Neuronal stem cell (in vitro differentiated cells): ENCODE data around the gene MIB2.

Experiments
- DNase-seq: peaks from one replicate; pipeline ENCODE4 v3.0.0-alpha.2; 2013; ENCODE audit warnings: low spot score
- H2AFZ ChIP-seq: one replicate; pipeline ENCODE4 v1.6.1; 2013; ENCODE audit warnings: mild to moderate bottlenecking, low read length, inconsistent platforms
- H2AK5ac ChIP-seq: 2 replicates; pipeline ENCODE4 v1.6.1; 2013; ENCODE audit warnings: low read depth, mild to moderate bottlenecking, inconsistent platforms, low read length, moderate library complexity, mixed read lengths
- H2BK120ac ChIP-seq: 2 replicates; pipeline ENCODE4 v1.6.1; 2013; ENCODE audit warnings: low read depth, mild to moderate bottlenecking, inconsistent platforms, low read length, moderate library complexity, mixed read lengths
- H2BK12ac ChIP-seq: one replicate; pipeline ENCODE4 v1.6.1; 2013; ENCODE audit warnings: low read length, inconsistent platforms
- H2BK15ac ChIP-seq: 2 replicates; pipeline ENCODE4 v1.6.1; 2013; ENCODE audit warnings: mild to moderate bottlenecking, low read length, inconsistent platforms, mixed read lengths
- H2BK5ac ChIP-seq: one replicate; pipeline ENCODE4 v1.6.1; 2013; ENCODE audit warnings: inconsistent platforms, mild to moderate bottlenecking, low read length, moderate library complexity
- H3K14ac ChIP-seq: one replicate; pipeline ENCODE4 v1.6.1; 2013; ENCODE audit warnings: low read length, inconsistent platforms
- H3K18ac ChIP-seq: 2 replicates; pipeline ENCODE4 v1.6.1; 2013; ENCODE audit warnings: low read length, inconsistent platforms
- H3K23ac ChIP-seq: 2 replicates; pipeline ENCODE4 v1.6.1; 2013; ENCODE audit warnings: low read depth, mild to moderate bottlenecking, mixed read lengths, low read length, inconsistent platforms; ENCODE audit not compliant: poor library complexity
- H3K27ac ChIP-seq: replicated peaks from 3 replicates; pipeline ENCODE4 v1.5.1; 2013; ENCODE audit warnings: low read length, inconsistent platforms
- H3K27me3 ChIP-seq, 3 experiments: 2 replicates each; pipeline ENCODE4 v1.6.1; 2013; ENCODE audit warnings: low read length in 3 of 3, mild to moderate bottlenecking in 2 of 3, inconsistent platforms in 1 of 3, low read depth in 1 of 3, mixed read lengths in 1 of 3, moderate library complexity in 1 of 3; ENCODE audit not compliant: control insufficient read depth in 3 of 3, insufficient read depth in 3 of 3
- H3K36me3 ChIP-seq, 2 donors: replicated peaks in 1 of 2; 2 replicates each; pipeline ENCODE4 v1.6.1; 2013; ENCODE audit warnings: low read length in 2 of 2; ENCODE audit not compliant: control insufficient read depth in 2 of 2, insufficient read depth in 2 of 2
- H3K4ac ChIP-seq: 2 replicates; pipeline ENCODE4 v1.6.1; 2013; ENCODE audit warnings: inconsistent platforms, mild to moderate bottlenecking, low read length, moderate library complexity
- H3K4me1 ChIP-seq, 2 donors: 1 replicate in 1 of 2; 2 replicates in 1 of 2; pipeline ENCODE4 v1.6.1; 2013; ENCODE audit warnings: low read length in 2 of 2, low read depth in 1 of 2; ENCODE audit not compliant: control insufficient read depth in 2 of 2, insufficient read depth in 1 of 2
- H3K4me2 ChIP-seq: one replicate; pipeline ENCODE4 v1.6.1; 2013; ENCODE audit warnings: mild to moderate bottlenecking, low read length, inconsistent platforms; ENCODE audit not compliant: insufficient read depth, poor library complexity, severe bottlenecking
- H3K4me3 ChIP-seq, 2 donors: 2 replicates each; pipeline ENCODE4 v1.5.1; 2013; ENCODE audit warnings: low read length in 2 of 2, mild to moderate bottlenecking in 2 of 2, inconsistent platforms in 1 of 2, moderate library complexity in 1 of 2
- H3K79me1 ChIP-seq: one replicate; pipeline ENCODE4 v1.6.1; 2013; ENCODE audit warnings: low read depth, mild to moderate bottlenecking, inconsistent platforms, low read length, moderate library complexity
- H3K9ac ChIP-seq: one replicate; pipeline ENCODE4 v1.6.1; 2013; ENCODE audit warnings: mild to moderate bottlenecking, low read depth, low read length, inconsistent platforms; ENCODE audit not compliant: poor library complexity
- H3K9me3 ChIP-seq, 2 donors: replicated peaks in 1 of 2; 2 replicates each; pipeline versions ENCODE3 to v1.6.1; 2013; ENCODE audit warnings: low read length in 2 of 2, mild to moderate bottlenecking in 2 of 2, inconsistent platforms in 1 of 2, low read depth in 1 of 2, mixed read lengths in 1 of 2, moderate library complexity in 1 of 2; ENCODE audit not compliant: control insufficient read depth in 2 of 2, insufficient read depth in 1 of 2
- H4K8ac ChIP-seq: one replicate; pipeline ENCODE4 v1.6.1; 2013; ENCODE audit warnings: low read depth, mild to moderate bottlenecking, inconsistent platforms, low read length, moderate library complexity
- H4K91ac ChIP-seq: one replicate; pipeline ENCODE4 v1.6.1; 2013; ENCODE audit warnings: low read length, low read depth, mild to moderate bottlenecking, inconsistent platforms; ENCODE audit not compliant: poor library complexity
- WGBS, 2 donors: extraction: QIAGEN DNeasy Blood & Tissue Kit; methylation state at CpG; one replicate each; pipeline ENCODE4 v1.1.7; 2013; ENCODE audit warnings: missing lambda C conversion rate in 2 of 2, mixed read lengths in 1 of 2; ENCODE audit not compliant: insufficient read length in 2 of 2, insufficient replicate concordance in 1 of 2; ENCODE audit errors: extremely low coverage in 2 of 2; 5-methylcytosine and 5-hydroxymethylcytosine counted together

The MIB2 gene

DNA sequence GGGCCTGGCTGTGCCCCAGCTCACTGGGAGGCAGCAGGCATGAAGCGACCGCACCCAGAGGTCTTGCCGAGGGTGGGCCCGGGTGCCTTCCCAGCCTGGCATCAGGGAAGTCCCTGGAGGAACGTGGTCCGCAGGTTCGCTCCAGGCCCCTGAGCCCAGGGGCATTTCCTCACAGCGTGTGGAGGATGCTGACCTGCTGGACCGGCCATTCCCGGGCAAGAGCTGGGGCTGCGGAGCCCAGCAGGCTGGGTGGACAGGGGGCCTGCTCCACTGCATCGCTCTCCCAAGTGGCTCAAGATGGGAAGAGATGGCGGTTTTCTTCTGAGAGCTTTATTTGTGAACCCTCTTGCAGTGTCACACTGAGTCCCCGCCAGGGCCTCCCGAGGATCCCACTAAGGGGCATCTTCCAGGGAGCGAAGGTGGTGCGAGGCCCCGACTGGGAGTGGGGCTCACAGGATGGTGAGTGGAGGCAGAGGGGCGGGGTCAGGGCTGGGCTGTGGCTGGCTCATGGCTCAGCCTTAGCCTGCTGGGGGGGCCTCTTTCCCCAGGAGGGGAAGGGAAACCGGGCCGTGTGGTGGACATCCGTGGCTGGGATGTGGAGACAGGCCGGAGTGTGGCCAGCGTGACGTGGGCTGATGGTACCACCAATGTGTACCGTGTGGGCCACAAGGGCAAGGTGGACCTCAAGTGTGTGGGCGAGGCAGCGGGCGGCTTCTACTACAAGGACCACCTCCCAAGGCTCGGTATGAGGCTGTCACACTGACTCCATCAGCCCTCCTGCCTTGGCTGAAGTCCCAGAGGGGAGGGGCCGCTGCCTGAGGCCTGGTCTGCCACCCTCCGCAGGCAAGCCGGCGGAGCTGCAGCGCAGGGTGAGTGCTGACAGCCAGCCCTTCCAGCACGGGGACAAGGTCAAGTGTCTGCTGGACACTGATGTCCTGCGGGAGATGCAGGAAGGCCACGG lies 9.4 kb downstream of the MIB2 start:
- DNase-seq: no peak
- Histone ChIP-seq H2BK120ac (no peak overlapping the region), H3K27me3 (peaks cover 0 to 14% (median 2%) of the 10 kb centered on the region in 3 experiments), H2BK12ac (peak overlapping the region; percentile 22), H3K9ac (no peak overlapping the region), H2AK5ac (no peak overlapping the region), H3K4me2 (no peak overlapping the region), H3K4ac (no peak overlapping the region), H3K14ac (no peak overlapping the region), H3K4me1 (no peaks in the 10 kb centered on the region), H3K36me3 (peaks cover 0 to 4% of the 10 kb centered on the region in 2 donors), H2AFZ (no peak overlapping the region), H3K27ac (no peak overlapping the region), H3K4me3 (no peak overlapping the region), H3K79me1 (peaks cover 3% of the 10 kb centered on the region), H4K8ac (no peak overlapping the region), H4K91ac (no peak overlapping the region), H3K9me3 (no peaks in the 10 kb centered on the region), H2BK15ac (no peak overlapping the region), H3K18ac (no peak overlapping the region), H2BK5ac (peak overlapping the region; percentile 39), H3K23ac (peak overlapping the region; percentile 93)
- no CpG with 5 or more reads among the region's 38 CpGs for WGBS, 2 donors

DNA sequence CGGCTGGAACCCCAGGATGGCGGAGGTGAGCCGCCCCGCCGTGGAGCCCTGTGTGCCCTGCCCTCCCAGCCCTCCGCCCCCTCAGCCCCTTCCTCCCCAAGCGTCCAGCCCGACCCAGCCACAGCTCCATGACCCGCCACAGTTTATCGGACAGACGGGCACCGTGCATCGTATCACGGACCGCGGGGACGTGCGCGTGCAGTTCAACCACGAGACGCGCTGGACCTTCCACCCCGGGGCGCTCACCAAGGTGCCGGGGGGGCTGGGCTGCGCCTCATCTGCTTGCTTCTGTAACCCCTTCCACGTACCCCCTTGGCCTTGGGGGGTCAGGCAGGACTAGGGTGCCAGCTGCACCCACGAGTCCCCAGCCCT lies 10.1 kb downstream of the MIB2 start:
- no peak overlapping the region for H3K9ac ChIP-seq
- no peak overlapping the region for H3K14ac ChIP-seq
- peak overlapping the region; percentile 22 for H2BK5ac ChIP-seq
- H2BK15ac ChIP-seq: no peak overlapping the region
- H3K4me2 ChIP-seq: no peak overlapping the region
- peak overlapping the region; percentile 61 for H2AK5ac ChIP-seq
- no peak overlapping the region for H3K27ac ChIP-seq
- H4K8ac ChIP-seq: no peak overlapping the region
- H2BK12ac ChIP-seq: no peak overlapping the region
- H4K91ac ChIP-seq: no peak overlapping the region
- H3K4me1 ChIP-seq: no peaks in the 10 kb centered on the region
- H2BK120ac ChIP-seq: no peak overlapping the region
- H3K79me1 ChIP-seq: peaks cover 3% of the 10 kb centered on the region
- no peak overlapping the region for H2AFZ ChIP-seq
- no peaks in the 10 kb centered on the region for H3K9me3 ChIP-seq
- WGBS, 2 donors: no CpG with 5 or more reads among the region's 28 CpGs
- H3K27me3 ChIP-seq: peaks cover 0 to 20% (median 4%) of the 10 kb centered on the region in 3 experiments
- peak overlapping the region; percentile 5 for H3K23ac ChIP-seq
- H3K36me3 ChIP-seq: peaks cover 0 to 4% of the 10 kb centered on the region in 2 donors
- DNase-seq: no peak
- H3K18ac ChIP-seq: no peak overlapping the region
- H3K4ac ChIP-seq: no peak overlapping the region
- no peak overlapping the region for H3K4me3 ChIP-seq

DNA sequence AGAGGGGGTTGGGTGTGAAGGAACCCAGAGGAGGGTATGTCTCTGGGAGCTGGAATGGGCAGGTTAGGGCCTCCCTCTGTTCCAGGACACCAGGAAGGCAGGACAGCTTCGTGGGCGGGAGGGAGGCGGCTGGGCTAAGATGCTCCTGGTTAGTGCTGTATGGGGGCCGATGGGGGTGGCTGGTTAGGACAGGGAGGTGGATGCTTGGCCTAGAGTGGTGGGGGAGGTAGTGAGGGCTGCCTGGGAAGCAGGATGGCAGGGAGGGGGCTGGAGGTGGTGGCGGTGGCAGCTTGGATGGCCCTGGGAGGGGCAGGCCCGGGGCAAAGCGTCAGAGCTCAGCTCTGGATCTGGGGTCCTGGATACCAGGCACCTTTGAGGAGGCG lies 10.5 kb downstream of the MIB2 start:
- Histone ChIP-seq H3K36me3 (peaks cover 0 to 4% of the 10 kb centered on the region in 2 donors), H2BK12ac (no peak overlapping the region), H3K9ac (peak overlapping the region; percentile 70), H3K4me3 (no peak overlapping the region), H3K4ac (no peak overlapping the region), H2AK5ac (peak overlapping the region; percentile 61), H3K4me2 (no peak overlapping the region), H2BK120ac (no peak overlapping the region), H4K8ac (no peak overlapping the region), H3K27ac (no peak overlapping the region), H2BK5ac (peak overlapping the region; percentile 22), H3K14ac (no peak overlapping the region), H4K91ac (no peak overlapping the region), H2AFZ (no peak overlapping the region), H3K23ac (peak overlapping the region; percentile 5), H2BK15ac (no peak overlapping the region), H3K9me3 (no peaks in the 10 kb centered on the region), H3K27me3 (peaks cover 0 to 24% (median 8%) of the 10 kb centered on the region in 3 experiments), H3K18ac (no peak overlapping the region), H3K79me1 (peaks cover 3% of the 10 kb centered on the region), H3K4me1 (no peaks in the 10 kb centered on the region)
- no CpG with 5 or more reads among the region's 8 CpGs for WGBS, 2 donors
- DNase-seq: no peak
